ENCODE results near the gene PGLYRP4.
A peak's percentile ranks its signal among the peaks of the same experiment; 100 is the strongest.

Gene PGLYRP4

DNA sequence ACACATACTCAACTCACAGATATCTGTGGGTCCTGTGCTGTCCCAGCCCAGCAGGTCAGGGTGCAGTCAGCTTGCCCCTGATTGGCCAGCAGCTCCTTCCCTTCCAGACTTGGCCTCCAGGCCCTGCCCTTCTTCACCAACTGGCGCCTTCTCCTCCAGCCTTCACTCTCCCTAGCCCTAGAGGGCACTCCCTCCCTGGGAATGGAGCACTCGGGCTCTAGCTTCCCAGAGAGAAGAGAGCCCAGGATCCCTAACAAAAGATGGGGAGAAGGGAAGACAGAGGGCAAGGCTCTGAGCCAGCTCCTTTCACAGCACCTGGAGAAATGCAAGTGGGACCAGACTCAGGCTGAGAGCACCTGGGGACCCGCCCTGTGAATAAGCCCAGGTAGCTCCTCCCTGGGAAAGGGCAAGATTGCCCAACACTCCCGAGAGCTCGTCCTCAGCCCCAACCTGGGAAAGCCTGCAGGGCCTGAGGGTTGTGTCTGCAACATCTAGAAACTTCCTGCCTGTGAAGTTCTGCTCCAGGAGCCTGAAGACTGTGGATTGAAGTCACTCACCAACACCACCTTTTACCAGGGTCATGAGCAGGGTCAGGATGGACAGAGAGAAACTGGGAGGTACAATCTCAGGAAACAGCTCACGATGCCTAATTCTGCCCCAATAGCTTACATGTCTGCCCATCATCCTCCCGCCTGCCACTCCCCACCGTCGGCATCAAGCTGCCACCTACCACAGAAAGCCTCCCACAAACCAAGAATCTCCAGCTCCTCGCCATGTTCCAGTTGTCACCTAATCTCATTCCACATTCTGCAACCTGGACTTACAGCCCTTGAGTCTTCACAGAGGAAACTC lies at the start of gene PGLYRP4:
Gene PGLYRP4 (minus strand): TSS at position 331 of the 852 bp plus-strand sequence. CDS start 909 bp downstream, outside the sequence.
- DNase-seq, result no peak

GRCh38 chr1:153397924-153398651 lies 49.4 kb upstream of the PGLYRP4 start:
- no peak for DNase-seq

- no peak for DNase-seq
These were observed 48.6 kb upstream of the PGLYRP4 start for GRCh38 chr1:153397051-153397923.

DNA sequence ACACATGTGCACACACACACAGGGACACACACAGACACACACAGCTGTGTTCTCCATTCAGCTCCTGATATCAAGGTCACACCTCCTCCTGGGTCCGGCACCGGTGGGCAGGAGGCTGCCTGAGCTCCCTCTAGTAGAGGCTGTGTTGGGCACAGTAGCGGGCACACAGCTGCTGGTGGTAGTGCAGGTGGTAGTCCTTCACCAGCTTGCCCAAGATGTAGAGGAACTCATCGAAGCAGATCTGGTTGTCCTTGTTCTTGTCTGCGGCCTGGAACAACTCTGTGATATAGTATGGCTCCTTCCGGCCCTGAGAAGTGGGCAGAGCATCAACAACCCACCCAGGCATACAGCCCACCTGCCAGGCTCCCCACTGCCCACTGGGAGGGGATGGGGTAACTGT lies 47.8 kb upstream of the PGLYRP4 start:
- no peak for DNase-seq

DNA sequence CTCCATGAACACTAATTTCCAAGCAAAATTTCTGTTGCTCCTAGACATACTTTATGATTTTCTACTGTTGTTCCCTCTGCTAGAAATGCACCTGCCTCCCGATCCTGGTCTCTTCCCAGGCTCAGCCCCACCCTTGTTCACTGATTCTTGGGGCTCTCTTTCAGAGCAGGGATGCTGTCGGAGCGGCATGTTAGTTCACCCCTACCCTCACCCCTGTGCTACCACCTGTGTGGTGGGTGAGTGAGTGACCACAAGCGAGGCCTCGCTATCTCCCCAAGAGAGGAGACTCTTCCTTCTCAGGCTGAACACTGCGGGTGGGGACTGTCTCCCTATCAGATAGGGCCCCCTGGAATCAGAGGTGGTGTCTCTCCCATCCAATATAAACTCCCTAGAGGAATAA lies 47.1 kb upstream of the PGLYRP4 start:
- DNase-seq, result no peak

GRCh38 chr1:153395136-153395685 lies 46.6 kb upstream of the PGLYRP4 start:
- DNase-seq, result no peak

- DNase-seq, result no peak
These were observed 45.8 kb upstream of the PGLYRP4 start for GRCh38 chr1:153394391-153394790.

- DNase-seq, result no peak
These were observed 45.3 kb upstream of the PGLYRP4 start for GRCh38 chr1:153393926-153394325.

DNA sequence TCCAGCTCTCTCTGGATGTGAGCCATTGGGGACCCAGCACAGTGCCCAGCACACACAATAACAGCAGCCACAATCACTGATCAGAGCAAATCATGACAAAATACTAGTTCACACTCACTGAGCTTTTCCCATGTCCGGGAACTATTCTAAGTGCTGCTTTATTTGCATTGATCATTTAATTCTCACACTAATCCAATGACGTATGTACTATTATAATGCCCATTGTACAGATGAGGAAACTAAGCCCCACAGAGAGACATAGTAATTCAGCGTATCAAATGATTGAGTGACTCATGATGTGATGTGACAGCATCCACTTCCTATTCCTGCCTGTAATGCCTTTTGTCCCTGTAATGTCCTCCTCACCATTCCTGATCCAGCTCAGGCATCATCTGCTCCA lies 44.2 kb upstream of the PGLYRP4 start:
- DNase-seq, result no peak

- peak; percentile 29 for DNase-seq
These were observed 43.6 kb upstream of the PGLYRP4 start for GRCh38 chr1:153392258-153392657.

- no peak for DNase-seq
These were observed 42.5 kb upstream of the PGLYRP4 start, which contains the start of gene S100A8 for GRCh38 chr1:153390938-153391710. TSS of gene S100A8 (minus strand) at chr1:153391073. CDS start at chr1:153390535, 538 bp downstream.

DNA sequence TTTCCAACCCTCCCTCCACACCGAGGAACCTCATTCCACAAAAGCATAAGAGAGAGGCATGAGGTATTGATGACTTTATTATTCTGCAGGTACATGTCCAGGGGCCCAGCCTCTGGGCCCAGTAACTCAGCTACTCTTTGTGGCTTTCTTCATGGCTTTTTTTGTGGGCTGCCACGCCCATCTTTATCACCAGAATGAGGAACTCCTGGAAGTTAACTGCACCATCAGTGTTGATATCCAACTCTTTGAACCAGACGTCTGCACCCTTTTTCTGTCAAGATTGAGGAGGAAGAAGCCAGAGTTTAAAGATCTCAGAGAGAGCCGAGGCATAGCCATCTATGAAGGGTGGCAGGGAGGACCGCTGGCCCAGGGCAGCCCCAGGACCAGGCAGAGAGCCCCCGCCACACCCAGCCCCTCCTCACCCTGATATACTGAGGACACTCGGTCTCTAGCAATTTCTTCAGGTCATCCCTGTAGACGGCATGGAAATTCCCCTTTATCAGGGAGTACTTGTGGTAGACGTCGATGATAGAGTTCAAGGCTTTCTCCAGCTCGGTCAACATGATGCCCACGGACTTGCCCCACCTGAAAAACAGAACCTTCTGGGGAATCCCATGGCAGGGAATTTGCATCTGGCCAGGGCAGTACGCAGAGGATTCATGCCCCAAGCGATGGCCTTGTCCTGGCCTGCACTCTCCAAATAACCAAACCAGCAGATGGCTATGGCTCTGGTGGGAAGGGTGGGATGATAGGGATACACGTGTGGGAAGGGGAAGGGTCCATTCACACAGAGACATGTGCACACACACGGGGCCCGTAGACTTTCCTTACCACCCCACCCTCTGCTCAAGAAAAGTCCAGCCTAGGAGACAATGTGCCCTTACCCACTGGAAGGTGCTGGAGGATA lies 41.6 kb upstream of the PGLYRP4 start:
- no peak for DNase-seq

GRCh38 chr1:153389401-153389800 lies 40.8 kb upstream of the PGLYRP4 start:
- no peak for DNase-seq

GRCh38 chr1:153387785-153388184 lies 39.1 kb upstream of the PGLYRP4 start:
- no peak for DNase-seq

DNA sequence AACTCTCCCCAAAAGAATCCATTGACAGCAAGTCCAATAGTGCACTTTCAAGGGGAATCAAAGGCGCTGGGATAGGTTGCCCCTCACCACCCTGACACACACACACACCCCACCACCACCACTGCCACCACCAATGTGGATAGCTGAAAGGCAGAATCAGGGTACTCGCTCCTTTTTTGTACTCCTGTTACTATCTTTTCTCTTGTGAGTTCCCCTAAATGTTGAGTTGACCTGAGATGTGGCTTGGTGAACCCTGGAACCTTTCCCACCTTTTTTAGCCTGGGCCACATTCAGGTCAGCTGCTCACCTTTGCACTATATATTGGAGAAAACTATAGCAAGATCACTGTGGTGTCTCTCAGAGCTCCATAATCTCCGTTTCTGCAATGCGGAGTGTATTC lies 38.4 kb upstream of the PGLYRP4 start:
- no peak for DNase-seq

DNA sequence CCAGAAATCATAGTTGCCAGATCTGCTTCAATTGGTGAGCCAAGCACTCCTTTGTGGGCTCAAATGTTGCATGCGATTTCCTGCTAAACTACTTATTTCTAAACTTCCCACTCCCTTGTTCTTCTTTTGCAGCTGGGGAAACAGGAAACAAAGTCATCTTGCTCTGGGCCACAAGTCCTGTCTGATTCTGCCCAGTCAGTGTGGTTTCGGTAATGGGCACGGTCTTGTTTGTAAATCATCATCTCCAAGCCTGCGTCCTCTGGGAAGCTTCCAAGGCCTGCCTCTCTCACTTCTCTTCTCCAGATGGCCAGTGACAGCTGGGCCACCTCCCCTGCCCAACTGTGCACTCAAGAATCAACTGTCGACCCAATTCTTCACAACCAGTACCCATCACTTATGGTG lies 37.9 kb upstream of the PGLYRP4 start:
- DNase-seq, result no peak

DNA sequence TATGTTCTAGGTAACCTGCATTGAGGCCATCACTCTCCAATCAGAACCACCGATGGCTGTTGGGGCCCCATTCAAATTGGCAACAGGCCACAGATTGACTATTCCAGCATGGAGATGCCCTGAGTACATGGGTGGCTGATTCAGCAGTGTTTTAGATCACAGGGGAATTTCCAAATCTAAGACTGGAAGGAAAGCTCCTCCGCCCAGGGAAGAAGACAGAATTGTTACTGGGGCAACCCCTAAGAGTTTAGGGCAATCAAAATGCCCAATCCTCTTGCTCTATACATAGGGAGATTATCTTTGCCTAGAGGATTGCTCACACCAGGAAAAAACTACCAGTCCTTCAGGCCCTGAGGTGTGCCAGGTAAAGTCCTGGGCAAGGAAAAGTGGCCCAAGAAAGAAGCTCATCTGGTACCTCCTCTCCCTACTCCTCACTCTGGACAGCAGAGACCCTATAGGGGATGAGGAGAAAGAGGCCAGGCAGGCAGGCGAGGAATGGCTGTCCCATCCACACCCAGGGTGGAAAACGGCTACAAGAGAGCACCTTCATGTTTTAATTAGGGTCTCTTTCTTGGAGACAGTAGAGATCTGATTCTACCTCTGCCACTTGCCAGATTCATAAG lies 36.4 kb upstream of the PGLYRP4 start:
- no peak for DNase-seq

DNA sequence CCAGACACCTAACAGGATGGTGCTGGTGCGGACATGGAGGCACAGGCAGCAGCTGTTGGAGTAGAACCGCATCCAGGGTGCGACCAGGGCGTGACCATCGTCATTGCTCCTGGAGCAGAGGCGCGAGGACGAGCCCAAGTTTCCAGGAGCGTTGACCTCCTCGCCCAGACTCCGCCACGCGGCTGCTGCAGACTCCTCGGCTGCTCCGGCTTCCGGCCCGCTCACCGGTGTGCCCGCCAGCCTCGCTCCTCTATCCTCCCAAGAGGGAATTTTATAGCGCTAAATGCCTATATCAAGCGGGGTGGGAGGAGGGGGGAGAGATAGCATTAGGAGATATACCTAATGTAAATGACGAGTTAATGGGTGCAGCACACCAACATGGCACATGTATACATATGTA lies 32.1 kb upstream of the PGLYRP4 start:
- DNase-seq, result no peak

- no peak for DNase-seq
These were observed 30.9 kb upstream of the PGLYRP4 start for GRCh38 chr1:153379591-153379990.

DNA sequence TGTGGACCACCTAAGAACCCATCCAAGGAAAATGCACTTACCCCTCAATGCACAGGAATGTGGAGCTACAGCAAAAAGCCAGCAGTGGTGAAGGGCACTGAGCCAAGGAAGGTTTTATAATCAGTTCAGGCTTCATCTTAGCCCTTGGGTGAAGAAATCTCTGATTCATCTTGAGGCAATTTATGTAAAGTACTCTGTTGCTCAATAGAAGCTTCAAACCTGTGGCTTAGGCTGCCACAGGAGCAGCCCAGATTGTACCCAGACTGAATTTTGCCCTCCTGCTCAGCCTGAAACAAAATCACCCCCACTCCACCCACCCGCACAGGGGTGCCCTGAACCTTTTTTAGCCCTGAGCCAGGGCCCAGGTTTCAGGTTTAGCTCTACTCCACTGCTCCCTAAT lies 26.9 kb upstream of the PGLYRP4 start, which contains the start of gene S100A12:
Gene S100A12 (minus strand): TSS at position 111 of the 400 bp plus-strand sequence. CDS start 1,029 bp downstream, outside the sequence.
- DNase-seq, result no peak
